GM23338 (cell line): ENCODE measurements around the gene REPS1. TPM values are rescaled to one million over a fixed set of nuclear protein-coding genes. Genes with fewer than 3 reads are reported as not detected.

ENCODE experiments used
- ATAC-seq: fragments of 200-7000 bp; cut with Tn5 transposase; 3 replicates; pipeline ENCODE4 v1.9.1; 2020
- DNase-seq: peaks from one replicate; pipeline ENCODE4 v3.0.0-alpha.2; 2015; ENCODE audit warnings: low spot score
- H2AFZ ChIP-seq: fragments of 200-600 bp; sonication (generic); 2 replicates; pipeline ENCODE4 v1.8.0; 2016; ENCODE audit warnings: antibody characterized with exemption, mild to moderate bottlenecking, moderate library complexity
- H3F3A ChIP-seq: fragments of 200-600 bp; sonication (generic); replicated peaks from 2 replicates; pipeline ENCODE4 v1.8.0; 2017; ENCODE audit warnings: antibody characterized with exemption, mixed run types, low read depth
- H3K27ac ChIP-seq: fragments of 200-600 bp; sonication (generic); 2 replicates; pipeline ENCODE4 v1.6.1; 2016; ENCODE audit warnings: low read depth
- H3K27me3 ChIP-seq: fragments of 200-600 bp; sonication (generic); 2 replicates; pipeline ENCODE4 v1.8.0; 2016; ENCODE audit warnings: mild to moderate bottlenecking, mixed run types, moderate library complexity; ENCODE audit not compliant: insufficient read depth
- H3K36me3 ChIP-seq: fragments of 200-600 bp; sonication (generic); 2 replicates; pipeline ENCODE4 v1.8.0; 2016; ENCODE audit warnings: mild to moderate bottlenecking; ENCODE audit not compliant: insufficient read depth
- H3K4me1 ChIP-seq: fragments of 200-600 bp; sonication (generic); 2 replicates; pipeline ENCODE4 v1.8.0; 2016; ENCODE audit warnings: mild to moderate bottlenecking, moderate library complexity; ENCODE audit not compliant: insufficient read depth
- H3K4me2 ChIP-seq: fragments of 200-600 bp; sonication (generic); 2 replicates; pipeline ENCODE4 v1.7.1; 2017; ENCODE audit warnings: mixed run types
- H3K4me3 ChIP-seq: fragments of 200-600 bp; sonication (generic); 2 replicates; pipeline ENCODE4 v1.6.1; 2016; ENCODE audit warnings: mixed run types
- H3K79me2 ChIP-seq: fragments of 200-600 bp; sonication (generic); replicated peaks from 2 replicates; pipeline ENCODE4 v1.8.0; 2017; ENCODE audit warnings: mild to moderate bottlenecking; ENCODE audit not compliant: insufficient read depth
- H3K9me2 ChIP-seq: fragments of 200-600 bp; sonication (generic); 2 replicates; pipeline ENCODE4 v1.8.0; 2017; ENCODE audit not compliant: insufficient read depth
- H4K20me1 ChIP-seq: fragments of 200-600 bp; sonication (generic); replicated peaks from 2 replicates; pipeline ENCODE4 v1.8.0; 2017; ENCODE audit warnings: mild to moderate bottlenecking; ENCODE audit not compliant: insufficient read depth
- H3K27ac Mint-ChIP-seq: 2 replicates; pipeline ENCODE4 v1.8.0; 2020; ENCODE audit warnings: inconsistent platforms, mild to moderate bottlenecking, moderate library complexity, mixed read lengths
- H3K27me3 Mint-ChIP-seq: 3 replicates; pipeline ENCODE4 v1.8.0; 2022; ENCODE audit warnings: low read depth, mild to moderate bottlenecking, moderate library complexity, mixed read lengths, inconsistent platforms; ENCODE audit not compliant: insufficient read depth, poor library complexity
- H3K36me3 Mint-ChIP-seq: 3 replicates; pipeline ENCODE4 v1.8.0; 2021; ENCODE audit warnings: low read depth, mild to moderate bottlenecking, inconsistent platforms, moderate library complexity, mixed read lengths
- H3K4me1 Mint-ChIP-seq: 3 replicates; pipeline ENCODE4 v1.8.0; 2020; ENCODE audit warnings: mild to moderate bottlenecking, inconsistent platforms, mixed read lengths
- H3K4me3 Mint-ChIP-seq: 3 replicates; pipeline ENCODE4 v1.8.0; 2021; ENCODE audit warnings: moderate library complexity, mild to moderate bottlenecking, inconsistent platforms, mixed read lengths
- H3K9me3 Mint-ChIP-seq: 3 replicates; pipeline ENCODE4 v1.8.0; 2020; ENCODE audit warnings: moderate library complexity, mild to moderate bottlenecking, inconsistent platforms, mixed read lengths
- CREB1 ChIP-seq: fragments of 250-450 bp; sonication (Bioruptor Pico); IDR thresholded peaks from 2 replicates; pipeline ENCODE4 v1.5.0; 2020; ENCODE audit warnings: low read depth, mild to moderate bottlenecking, moderate library complexity
- ETS1 ChIP-seq: IDR thresholded peaks from 2 replicates; pipeline ENCODE4 v1.6.1; 2016; ENCODE audit warnings: antibody characterized with exemption
- ZNF331 ChIP-seq: fragments of 250-450 bp; sonication (Bioruptor Pico); IDR thresholded peaks from 2 replicates; pipeline ENCODE4 v1.5.0; 2020; ENCODE audit warnings: low read depth, mild to moderate bottlenecking, moderate library complexity
- polyA plus RNA-seq: library from polyadenylated mRNA; unstranded; fragments of >200 nt; fragmentation: Nextera tagmentation; extraction: Ambion mirVana; gene quantifications from 2 replicates; pipeline ENCODE4 v1.2.1, GENCODE V29; 2016
- total RNA-seq: library from RNA; depleted of rRNA; stranded (reverse); fragments of >200 nt; shearing (Covaris generic); gene quantifications from 2 replicates; pipeline ENCODE4 v1.2.3, GENCODE V29; 2014
- TF ChIP-seq, protein P1 (sequence below): IDR thresholded peaks from one replicate; pipeline ENCODE4 v1.6.1; 2018; ENCODE audit warnings: antibody characterized with exemption; ENCODE audit not compliant: unreplicated experiment

REPS1 gene
- total and polyA plus RNA-seq, 2 experiments from 2014 or later: 46.0 to 65.7 TPM

DNA sequence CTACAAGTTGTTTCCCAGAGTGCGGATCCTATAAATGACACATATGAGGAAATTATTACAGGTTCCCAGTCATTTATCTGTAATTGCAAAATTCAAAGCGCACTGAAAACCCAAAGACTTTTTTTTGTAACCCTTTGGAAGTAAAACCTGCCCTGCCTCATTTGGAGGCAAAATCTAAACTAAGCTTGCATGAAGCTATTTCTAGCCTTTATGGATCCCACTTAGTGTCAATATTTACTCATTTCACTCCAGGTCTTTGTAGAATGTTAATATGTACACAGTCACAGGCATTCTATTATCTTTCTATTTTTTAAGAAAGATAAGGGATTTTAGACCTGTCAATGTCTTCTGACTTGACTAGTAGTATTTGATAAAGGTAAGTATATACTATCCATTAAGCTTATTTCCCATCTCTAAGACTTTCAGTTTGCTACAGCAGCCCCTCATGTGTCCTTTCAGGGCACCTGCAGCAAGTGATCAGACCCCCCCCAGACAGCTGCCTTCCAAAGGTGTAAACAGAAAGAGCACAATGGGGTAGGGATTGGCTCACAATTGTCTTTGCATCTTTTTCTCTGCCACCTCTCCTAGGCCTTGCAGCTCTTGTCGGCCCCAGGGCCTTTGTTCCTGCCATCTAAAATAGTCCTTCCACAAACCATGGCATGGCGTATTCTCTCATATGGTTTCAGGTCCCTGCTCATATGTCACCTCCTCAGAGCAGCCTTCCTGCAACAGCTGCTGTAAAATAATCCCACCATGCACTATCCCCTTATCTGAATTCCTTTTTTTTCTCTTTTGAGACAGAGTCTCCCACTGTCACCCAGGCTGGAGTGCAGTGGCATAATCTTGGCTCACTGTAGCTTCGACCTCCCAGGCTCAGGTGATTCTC lies 1.3 kb upstream of the REPS1 start:
- ATAC-seq (no peak), DNase-seq (no peak)
- H3K9me3 Mint-ChIP-seq: no peaks in the 10 kb centered on the region
- no peaks in the 10 kb centered on the region; the same call in 1 of the 2 replicates for H4K20me1 ChIP-seq
- H3K4me1 ChIP-seq: peaks cover 38% of the 10 kb centered on the region
- H3K4me3 Mint-ChIP-seq: no peak overlapping the region; the same call in 2 of the 3 replicates
- H3K4me3 ChIP-seq: no peak overlapping the region
- H3K27me3 ChIP-seq: no peaks in the 10 kb centered on the region
- no peaks in the 10 kb centered on the region for H3K9me2 ChIP-seq
- H3K4me1 Mint-ChIP-seq: peaks cover 33% of the 10 kb centered on the region
- TF ChIP-seq ETS1 (no peak), ZNF331 (no peak)
- TF ChIP-seq, protein P1, sequence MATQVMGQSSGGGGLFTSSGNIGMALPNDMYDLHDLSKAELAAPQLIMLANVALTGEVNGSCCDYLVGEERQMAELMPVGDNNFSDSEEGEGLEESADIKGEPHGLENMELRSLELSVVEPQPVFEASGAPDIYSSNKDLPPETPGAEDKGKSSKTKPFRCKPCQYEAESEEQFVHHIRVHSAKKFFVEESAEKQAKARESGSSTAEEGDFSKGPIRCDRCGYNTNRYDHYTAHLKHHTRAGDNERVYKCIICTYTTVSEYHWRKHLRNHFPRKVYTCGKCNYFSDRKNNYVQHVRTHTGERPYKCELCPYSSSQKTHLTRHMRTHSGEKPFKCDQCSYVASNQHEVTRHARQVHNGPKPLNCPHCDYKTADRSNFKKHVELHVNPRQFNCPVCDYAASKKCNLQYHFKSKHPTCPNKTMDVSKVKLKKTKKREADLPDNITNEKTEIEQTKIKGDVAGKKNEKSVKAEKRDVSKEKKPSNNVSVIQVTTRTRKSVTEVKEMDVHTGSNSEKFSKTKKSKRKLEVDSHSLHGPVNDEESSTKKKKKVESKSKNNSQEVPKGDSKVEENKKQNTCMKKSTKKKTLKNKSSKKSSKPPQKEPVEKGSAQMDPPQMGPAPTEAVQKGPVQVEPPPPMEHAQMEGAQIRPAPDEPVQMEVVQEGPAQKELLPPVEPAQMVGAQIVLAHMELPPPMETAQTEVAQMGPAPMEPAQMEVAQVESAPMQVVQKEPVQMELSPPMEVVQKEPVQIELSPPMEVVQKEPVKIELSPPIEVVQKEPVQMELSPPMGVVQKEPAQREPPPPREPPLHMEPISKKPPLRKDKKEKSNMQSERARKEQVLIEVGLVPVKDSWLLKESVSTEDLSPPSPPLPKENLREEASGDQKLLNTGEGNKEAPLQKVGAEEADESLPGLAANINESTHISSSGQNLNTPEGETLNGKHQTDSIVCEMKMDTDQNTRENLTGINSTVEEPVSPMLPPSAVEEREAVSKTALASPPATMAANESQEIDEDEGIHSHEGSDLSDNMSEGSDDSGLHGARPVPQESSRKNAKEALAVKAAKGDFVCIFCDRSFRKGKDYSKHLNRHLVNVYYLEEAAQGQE: no peak
- H3K27ac Mint-ChIP-seq: no peak overlapping the region
- no peak overlapping the region for H3K27ac ChIP-seq
- peaks cover 30% of the 10 kb centered on the region for H3K79me2 ChIP-seq
- no peaks in the 10 kb centered on the region for H3K36me3 ChIP-seq
- no peak overlapping the region for H3K4me2 ChIP-seq
- H3K27me3 Mint-ChIP-seq: peaks cover 10% of the 10 kb centered on the region
- H3K36me3 Mint-ChIP-seq: no peaks in the 10 kb centered on the region
- no peaks in the 10 kb centered on the region for H3F3A ChIP-seq
- H2AFZ ChIP-seq: no peak overlapping the region; the same call in 1 of the 2 replicates

GRCh38 chr6:138988469-138988834 lies 399 bp upstream of the REPS1 start:
- Mint-ChIP-seq H3K9me3 (no peaks in the 10 kb centered on the region), H3K4me3 (peak overlapping the region; percentile 82; the same call in 2 of the 3 replicates), H3K4me1 (peaks cover 25% of the 10 kb centered on the region), H3K36me3 (no peaks in the 10 kb centered on the region), H3K27ac (peak overlapping the region; percentile 74; the same call in 1 of the 2 replicates), H3K27me3 (peaks cover 10% of the 10 kb centered on the region)
- Histone ChIP-seq H3F3A (no peaks in the 10 kb centered on the region), H3K4me2 (peak overlapping the region; percentile 82), H3K9me2 (no peaks in the 10 kb centered on the region), H2AFZ (peak overlapping the region; percentile 90), H3K4me1 (peaks cover 37% of the 10 kb centered on the region), H3K79me2 (peaks cover 39% of the 10 kb centered on the region), H3K27ac (peak overlapping the region; percentile 40; the same call in 1 of the 2 replicates), H4K20me1 (no peaks in the 10 kb centered on the region; the same call in 1 of the 2 replicates), H3K4me3 (peak overlapping the region; percentile 79), H3K27me3 (no peaks in the 10 kb centered on the region), H3K36me3 (no peaks in the 10 kb centered on the region)
- TF ChIP-seq CREB1: no peak
- ATAC-seq (peak; percentile 4; the same call in 2 of the 3 replicates), DNase-seq (no peak)
